Smooth muscle cell (in vitro differentiated cells): Measurements from ENCODE around the gene SNRNP48. TPM values are rescaled to one million over a fixed set of nuclear protein-coding genes. Genes with fewer than 3 reads are reported as not detected.

Experiments used
- DNase-seq: peaks from one replicate; lab custom pipeline; 2025; ENCODE audit not compliant: unreplicated experiment; lab: John Stamatoyannopoulos, UW
- H2AFZ ChIP-seq: fragments of 200-600 bp; sonication (generic); 2 replicates; pipeline ENCODE4 v1.6.0; 2016; ENCODE audit warnings: antibody characterized with exemption, low read depth, mild to moderate bottlenecking
- H3F3A ChIP-seq: fragments of 200-600 bp; sonication (generic); 2 replicates; pipeline ENCODE4 v1.6.0; 2017; ENCODE audit warnings: antibody characterized with exemption, low read depth
- H3K27ac ChIP-seq: fragments of 200-600 bp; sonication (generic); 2 replicates; pipeline ENCODE4 v1.5.1; 2016; ENCODE audit warnings: low read depth, mild to moderate bottlenecking
- H3K27me3 ChIP-seq: fragments of 200-600 bp; sonication (generic); 2 replicates; pipeline ENCODE4 v1.6.1; 2016; ENCODE audit warnings: low read depth, mild to moderate bottlenecking
- H3K36me3 ChIP-seq: fragments of 200-600 bp; sonication (generic); 2 replicates; pipeline ENCODE4 v1.5.1; 2016; ENCODE audit warnings: low read depth
- H3K4me1 ChIP-seq: fragments of 200-600 bp; sonication (generic); 2 replicates; pipeline ENCODE4 v1.5.1; 2016; ENCODE audit warnings: low read depth
- H3K4me2 ChIP-seq: fragments of 200-600 bp; sonication (generic); 2 replicates; pipeline ENCODE4 v1.6.0; 2016; ENCODE audit warnings: mild to moderate bottlenecking
- H3K4me3 ChIP-seq: fragments of 200-600 bp; sonication (generic); 2 replicates; pipeline ENCODE4 v1.5.1; 2016; ENCODE audit warnings: mild to moderate bottlenecking
- H3K79me2 ChIP-seq: fragments of 200-600 bp; sonication (generic); 2 replicates; pipeline ENCODE4 v1.6.0; 2016; ENCODE audit warnings: low read depth, mild to moderate bottlenecking
- H3K9ac ChIP-seq: fragments of 200-600 bp; sonication (generic); 2 replicates; pipeline ENCODE4 v1.6.0; 2016; ENCODE audit warnings: low read depth
- H3K9me3 ChIP-seq: fragments of 200-600 bp; sonication (generic); replicated peaks from 2 replicates; pipeline ENCODE4 v1.5.1; 2016; ENCODE audit warnings: low read depth
- H4K20me1 ChIP-seq: fragments of 200-600 bp; sonication (generic); 2 replicates; pipeline ENCODE4 v1.6.0; 2016; ENCODE audit warnings: low read depth
- CTCF ChIP-seq: fragments of 200-600 bp; sonication (generic); IDR thresholded peaks from 2 replicates; pipeline ENCODE4 v1.5.1; 2017; ENCODE audit warnings: borderline replicate concordance, mild to moderate bottlenecking, antibody characterized with exemption; ENCODE audit not compliant: insufficient read depth, poor library complexity, severe bottlenecking
- WGBS: methylation state at CpG from one replicate; pipeline ENCODE4 v1.1.7; 2016; ENCODE audit warnings: low lambda C conversion rate; 5-methylcytosine and 5-hydroxymethylcytosine counted together
- polyA plus RNA-seq: library from polyadenylated mRNA; unstranded; fragments of >200 nt; fragmentation: Nextera tagmentation; extraction: Ambion mirVana; gene quantifications from 2 replicates; pipeline ENCODE4 v1.2.1, GENCODE V29; 2016
- total RNA-seq: library from RNA; depleted of rRNA; stranded (reverse); fragments of >200 nt; gene quantifications from 2 replicates; pipeline ENCODE4 v1.2.3, GENCODE V29; 2014

SNRNP48 gene
- total and polyA plus RNA-seq, 2 experiments from 2014 or later, result 3.2 to 11.0 TPM

- H3K27ac ChIP-seq, result no peak overlapping the region
- H3K27me3 ChIP-seq, result no peaks in the 10 kb centered on the region
- H3K79me2 ChIP-seq, result no peaks in the 10 kb centered on the region
- no peak for DNase-seq
- no peaks in the 10 kb centered on the region for H3F3A ChIP-seq
- no peak overlapping the region for H3K4me2 ChIP-seq
- H3K36me3 ChIP-seq, result no peaks in the 10 kb centered on the region
- 71% methylated on average over 12 of the region's 12 CpGs for WGBS
- H3K9me3 ChIP-seq, result no peaks in the 10 kb centered on the region
- TF ChIP-seq CTCF, result no peak
- H4K20me1 ChIP-seq, result no peaks in the 10 kb centered on the region
- no peaks in the 10 kb centered on the region for H3K4me1 ChIP-seq
- H3K9ac ChIP-seq, result no peak overlapping the region
- no peak overlapping the region for H3K4me3 ChIP-seq
- H2AFZ ChIP-seq, result no peak overlapping the region
These were observed 28.1 kb downstream of the SNRNP48 start for GRCh38 chr6:7617801-7618764.

- no peaks in the 10 kb centered on the region for H3K27me3 ChIP-seq
- H3K36me3 ChIP-seq, result no peaks in the 10 kb centered on the region
- no peak overlapping the region for H3K4me2 ChIP-seq
- H3K9ac ChIP-seq, result no peak overlapping the region
- H3K9me3 ChIP-seq, result no peaks in the 10 kb centered on the region
- TF ChIP-seq CTCF, result no peak
- H3K79me2 ChIP-seq, result no peaks in the 10 kb centered on the region
- WGBS, result 89% methylated on average over 5 of the region's 5 CpGs
- no peak overlapping the region for H3K4me3 ChIP-seq
- no peak for DNase-seq
- no peaks in the 10 kb centered on the region for H4K20me1 ChIP-seq
- H2AFZ ChIP-seq, result no peak overlapping the region
- H3F3A ChIP-seq, result no peaks in the 10 kb centered on the region
- no peak overlapping the region for H3K27ac ChIP-seq
- H3K4me1 ChIP-seq, result peaks cover 9% of the 10 kb centered on the region
These were observed 31.8 kb downstream of the SNRNP48 start for GRCh38 chr6:7621761-7622160.

GRCh38 chr6:7624796-7625710 is 35.1 kb downstream of the SNRNP48 start:
- Histone ChIP-seq H3K4me3 (no peak overlapping the region), H2AFZ (no peak overlapping the region), H3K4me2 (no peak overlapping the region), H3K36me3 (no peaks in the 10 kb centered on the region), H3K9ac (no peak overlapping the region), H3K79me2 (no peaks in the 10 kb centered on the region), H3K27me3 (no peaks in the 10 kb centered on the region), H3K9me3 (no peaks in the 10 kb centered on the region), H3K27ac (no peak overlapping the region), H3K4me1 (peaks cover 9% of the 10 kb centered on the region), H4K20me1 (no peaks in the 10 kb centered on the region), H3F3A (no peaks in the 10 kb centered on the region)
- 56% methylated on average over 4 of the region's 4 CpGs for WGBS
- peak; percentile 8 for TF ChIP-seq CTCF
- DNase-seq, result no peak
